GM19395 (cell line): Measurements from ENCODE around the gene VRK2.
A peak's percentile ranks its signal among the peaks of the same experiment; 100 is the strongest.

ENCODE experiments used
- ATAC-seq: cut with Tn5 transposase; IDR thresholded peaks from one replicate; pipeline ENCODE4 v1.9.1; 2021; ENCODE audit warnings: mild to moderate bottlenecking, moderate library complexity; ENCODE audit not compliant: unreplicated experiment

VRK2 gene

GRCh38 chr2:58046585-58047372 is at the start of gene VRK2:
Gene VRK2 (plus strand): TSS chr2:58046806. CDS start chr2:58048832, 2,026 bp downstream.
- ATAC-seq: peak; percentile 84

GRCh38 chr2:58006256-58006951 is 40.2 kb upstream of the VRK2 start:
- ATAC-seq: peak; percentile 75

- peak; percentile 44 for ATAC-seq
These were observed 39.7 kb upstream of the VRK2 start for GRCh38 chr2:58006952-58007284.

- ATAC-seq: no peak
These were observed 36.0 kb upstream of the VRK2 start for GRCh38 chr2:58010599-58010998.

GRCh38 chr2:58019229-58019628 is 27.4 kb upstream of the VRK2 start:
- ATAC-seq: peak; percentile 50

- no peak for ATAC-seq
These were observed 21.3 kb upstream of the VRK2 start for GRCh38 chr2:58025150-58025933.

GRCh38 chr2:58027029-58027428 is 19.6 kb upstream of the VRK2 start:
- ATAC-seq: no peak

GRCh38 chr2:58030771-58031170 is 15.8 kb upstream of the VRK2 start:
- ATAC-seq: no peak

GRCh38 chr2:58032016-58032763 is 14.4 kb upstream of the VRK2 start:
- ATAC-seq: peak; percentile 83

- peak; percentile 19 for ATAC-seq
These were observed 13.9 kb upstream of the VRK2 start for GRCh38 chr2:58032764-58033080.

GRCh38 chr2:58033530-58033929 is 13.1 kb upstream of the VRK2 start:
- ATAC-seq: no peak

- peak; percentile 66 for ATAC-seq
These were observed 11.3 kb upstream of the VRK2 start for GRCh38 chr2:58035352-58035751.

- peak; percentile 76 for ATAC-seq
These were observed 7.4 kb upstream of the VRK2 start for GRCh38 chr2:58039170-58039611.

- ATAC-seq: no peak
These were observed 4.1 kb upstream of the VRK2 start for GRCh38 chr2:58042486-58042970.

GRCh38 chr2:58044145-58044544 is 2.5 kb upstream of the VRK2 start:
- ATAC-seq: no peak

- ATAC-seq: no peak
These were observed 849 bp upstream of the VRK2 start for GRCh38 chr2:58045580-58046334.

- ATAC-seq: peak; percentile 32
These were observed 346 bp upstream of the VRK2 start for GRCh38 chr2:58046335-58046584.

- peak; percentile 45 for ATAC-seq
These were observed 848 bp downstream of the VRK2 start for GRCh38 chr2:58047373-58047935.

- no peak for ATAC-seq
These were observed 1.4 kb downstream of the VRK2 start for GRCh38 chr2:58047961-58048360.

GRCh38 chr2:58051445-58051844 is 4.8 kb downstream of the VRK2 start:
- ATAC-seq: no peak
